ENCODE results near the gene RFX2. TPM values are rescaled to one million over a fixed set of nuclear protein-coding genes. Genes with fewer than 3 reads are reported as not detected.
"Not testable (repeated sequence)": the region's sequence is repeated elsewhere in the genome, so short reads cannot be mapped to it uniquely, and the experiment has no call there.

The RFX2 gene
- polyA plus RNA-seq, 2 of the 4 experiments (the other 2 are of a cell fraction): 3.7 to 3.9 TPM

GRCh38 chr19:6073858-6074708, 36.2 kb downstream of the RFX2 start (continued):
- TF ChIP-seq HMGXB4 (CRISPR knock-in tag; IDR thresholded peaks at IDR 0.05; ENCODE audit: borderline replicate concordance): no peak
- TF ChIP-seq HES2 (IDR thresholded peaks at IDR 0.05): no peak

- CTCF ChIA-PET: interaction anchor here (4.8 kb wide), 1 partner anchor 52 kb away, joined by 21 read pairs; no protein-coding TSS in a partner anchor
- H3K27ac ChIP-seq; DNase-seq (ENCODE audit: low read depth in 1 of 2, low spot score in 1 of 2); ATAC-seq; FAIRE-seq; H3K4me3 ChIP-seq; H3K9me3 ChIP-seq; H3K4me2 ChIP-seq; POLR2A ChIA-PET: not testable (repeated sequence)
- peaks cover 22% of the 10 kb centered on the region; the same call in 2 of the 3 replicates for H3K4me1 ChIP-seq
- 92% methylated on average over 10 of the region's 10 CpGs for WGBS (ENCODE audit: missing lambda C conversion rate)
These were observed 37.1 kb downstream of the RFX2 start for GRCh38 chr19:6073233-6073632.

- FAIRE-seq (no peak), ATAC-seq (no peak), DNase-seq (ENCODE audit: low read depth in 1 of 2, low spot score in 1 of 2) (no peak)
- H3K4me1 ChIP-seq: peaks cover 29% of the 10 kb centered on the region
- peak overlapping the region in 1 of 2 experiments; percentile 4; a peak in 1 of 6 replicates for H3K27ac ChIP-seq
- H3K9me3 ChIP-seq: no peaks in the 10 kb centered on the region
- no peak overlapping the region for H3K4me2 ChIP-seq
- POLR2A ChIA-PET: no interaction called here
- WGBS (ENCODE audit: missing lambda C conversion rate): 93% methylated on average over 8 of the region's 8 CpGs
- CTCF ChIA-PET: no interaction called here
- no peak overlapping the region for H3K4me3 ChIP-seq
- TF ChIP-seq FOSB (CRISPR knock-in tag; IDR thresholded peaks at IDR 0.05): no peak
- no peak for TF ChIP-seq ZNF302 (CRISPR knock-in tag; IDR thresholded peaks at IDR 0.05)
- TF ChIP-seq USF2 (IDR thresholded peaks at IDR 0.05): no peak
- TF ChIP-seq SREBF2 (IDR thresholded peaks at IDR 0.05): no peak
- no peak for TF ChIP-seq POLR2AphosphoS2 (conservative IDR thresholded peaks at IDR 0.05; ENCODE audit: low read length)
- no peak for TF ChIP-seq NFE2L2 (conservative IDR thresholded peaks at IDR 0.05; ENCODE audit: low read length)
- TF ChIP-seq CTCF (IDR thresholded peaks at IDR 0.05): no peak
- no peak for TF ChIP-seq HMGXB4 (CRISPR knock-in tag; IDR thresholded peaks at IDR 0.05; ENCODE audit: borderline replicate concordance)
- TF ChIP-seq MAZ (IDR thresholded peaks at IDR 0.05; ENCODE audit: borderline replicate concordance, low read depth, low read length): no peak
- no peak for TF ChIP-seq HOXB5 (CRISPR knock-in tag; IDR thresholded peaks at IDR 0.05)
- TF ChIP-seq RFX5 (IDR thresholded peaks at IDR 0.05): no peak
- TF ChIP-seq HOXB13 (CRISPR knock-in tag; IDR thresholded peaks at IDR 0.05; ENCODE audit: low read depth): no peak
- no peak for TF ChIP-seq CBX2 (IDR thresholded peaks at IDR 0.05; ENCODE audit: borderline replicate concordance, low read depth)
- TF ChIP-seq KDM1A (IDR thresholded peaks at IDR 0.05; ENCODE audit: low read depth): no peak
- TF ChIP-seq MYC (IDR thresholded peaks at IDR 0.05; ENCODE audit: borderline replicate concordance, low read length): no peak
- no peak for TF ChIP-seq EHMT2 (IDR thresholded peaks at IDR 0.05; ENCODE audit: low read depth)
- no peak for TF ChIP-seq ELK1 (IDR thresholded peaks at IDR 0.05; ENCODE audit: low read depth, low read length)
These were observed 38.4 kb downstream of the RFX2 start for GRCh38 chr19:6071875-6072274.
